Right lobe of liver (tissue), 6 donors: ENCODE data around the gene TFF3. TPM values are rescaled to one million over a fixed set of nuclear protein-coding genes. Genes with fewer than 3 reads are reported as not detected.
A peak's percentile ranks its signal among the peaks of the same experiment; 100 is the strongest.

Experiments used
- ATAC-seq, 4 donors: fragments of 200-7000 bp; cut with Tn5 transposase; one replicate each; pipeline ENCODE4 v1.9.1; 2020; ENCODE audit warnings: mild to moderate bottlenecking in 4 of 4, moderate library complexity in 4 of 4
- DNase-seq, 3 donors: peaks; one replicate each; pipeline ENCODE4 v3.0.0-alpha.2; 2020
- H3K27ac ChIP-seq, 3 donors: fragments of 200-600 bp; one replicate each; pipeline ENCODE4 v1.8.0; 2022
- H3K27me3 ChIP-seq, 2 donors: fragments of 200-600 bp; one replicate each; pipeline ENCODE4 v1.8.0; 2022
- H3K36me3 ChIP-seq, 4 donors: fragments of 200-600 bp; sonication (generic) in 1 of 4; one replicate each; pipeline versions ENCODE4 v1.5.1 to v1.8.0; 2017 to 2022; ENCODE audit warnings: control low read depth in 1 of 4
- H3K4me1 ChIP-seq, 4 donors: fragments of 200-600 bp; sonication (generic) in 1 of 4; one replicate each; pipeline versions ENCODE4 v1.5.1 to v1.8.0; 2017 to 2022; ENCODE audit warnings: control low read depth in 1 of 4
- H3K4me3 ChIP-seq, 3 donors: fragments of 200-600 bp; one replicate each; pipeline ENCODE4 v1.8.0; 2022
- H3K9me3 ChIP-seq, 4 donors: fragments of 200-600 bp; sonication (generic) in 1 of 4; one replicate each; pipeline versions ENCODE4 v1.5.1 to v1.8.0; 2017 to 2022; ENCODE audit warnings: control low read depth in 1 of 4
- POLR2A ChIP-seq: fragments of 450-650 bp; IDR thresholded peaks from one replicate; pipeline ENCODE4 v1.6.1; 2017; ENCODE audit warnings: antibody characterized with exemption, mild to moderate bottlenecking
- WGBS: methylation state at CpG from one replicate; pipeline ENCODE4 v1.1.6; 2018; ENCODE audit warnings: low coverage, low lambda C conversion rate; ENCODE audit not compliant: insufficient coverage; ENCODE audit errors: missing lambda C conversion rate; 5-methylcytosine and 5-hydroxymethylcytosine counted together
- intact Hi-C, 2 donors: fragments of 100-400 bp; cut with DNase I; formaldehyde crosslinking; loops; one replicate each; pipeline versions ENCODE4 v1.11.2 to v1.14.1; 2022
- total RNA-seq, 6 experiments: library from RNA; depleted of rRNA in 2 of 6; stranded (reverse); fragments of >200 nt in 2 of 6; fragmentation: NEBNext Ultra II Directional in 3 of 6; extraction: Animal tissue kit (Norgen Biotek cat#: 25700) in 3 of 6; gene quantifications; one replicate each; pipeline versions ENCODE4 v1.1.0 to v1.2.4, GENCODE V29; 2016 to 2023
- TF ChIP-seq, protein P1 (sequence below), 4 donors: fragments of 200-600 bp in 3 of 4; fragments of 450-650 bp in 1 of 4; IDR thresholded peaks; one replicate each; pipeline versions ENCODE4 v1.5.1 to v1.8.0; 2016 to 2022; ENCODE audit warnings: antibody characterized with exemption in 4 of 4, mild to moderate bottlenecking in 2 of 4
- donor health status: DM: no; HTN: yes; CAD: no.
- donor health status: DM: no; HTN: no; CAD: no.
- donor health status: DM: no; HTN: no; CAD: no.
- donor health status: DM: no; HTN: yes; CAD: no.
- donor health status: DM: no; HTN: yes; CAD: no.

The TFF3 gene
- total RNA-seq, 6 experiments from 2014 or later = 0.88 to 6.8 (median 2.5) TPM

DNA sequence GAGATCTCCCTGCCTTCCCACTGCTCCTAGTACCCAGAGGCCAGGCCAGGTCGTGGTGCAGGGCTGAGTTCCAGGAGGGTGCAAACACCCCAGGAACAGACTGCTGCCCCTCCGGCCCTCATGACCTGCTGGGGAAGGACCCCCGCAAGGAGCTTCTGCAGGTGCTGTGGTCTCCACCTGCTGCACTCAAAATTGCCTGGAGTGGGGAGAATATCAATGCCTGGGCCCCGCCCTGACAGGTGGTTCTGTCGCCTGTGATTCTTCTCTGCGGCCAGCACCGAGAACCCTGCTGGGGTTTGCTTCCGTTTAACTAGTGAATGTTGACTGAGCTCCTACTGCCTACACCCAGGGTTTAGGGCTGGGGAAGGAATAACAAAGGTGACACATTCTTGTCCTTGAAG lies 2.1 kb upstream of the TFF3 start:
- no peaks in the 10 kb centered on the region for H3K9me3 ChIP-seq
- intact Hi-C loops = no loop called here
- no peak overlapping the region for H3K4me3 ChIP-seq
- 94% methylated on average over 3 of the region's 8 CpGs for WGBS
- no peak overlapping the region for H3K27ac ChIP-seq
- H3K27me3 ChIP-seq = no peaks in the 10 kb centered on the region
- H3K36me3 ChIP-seq = no peaks in the 10 kb centered on the region
- DNase-seq (no peak), ATAC-seq (no peak)
- no peaks in the 10 kb centered on the region for H3K4me1 ChIP-seq
- TF ChIP-seq, protein P1, sequence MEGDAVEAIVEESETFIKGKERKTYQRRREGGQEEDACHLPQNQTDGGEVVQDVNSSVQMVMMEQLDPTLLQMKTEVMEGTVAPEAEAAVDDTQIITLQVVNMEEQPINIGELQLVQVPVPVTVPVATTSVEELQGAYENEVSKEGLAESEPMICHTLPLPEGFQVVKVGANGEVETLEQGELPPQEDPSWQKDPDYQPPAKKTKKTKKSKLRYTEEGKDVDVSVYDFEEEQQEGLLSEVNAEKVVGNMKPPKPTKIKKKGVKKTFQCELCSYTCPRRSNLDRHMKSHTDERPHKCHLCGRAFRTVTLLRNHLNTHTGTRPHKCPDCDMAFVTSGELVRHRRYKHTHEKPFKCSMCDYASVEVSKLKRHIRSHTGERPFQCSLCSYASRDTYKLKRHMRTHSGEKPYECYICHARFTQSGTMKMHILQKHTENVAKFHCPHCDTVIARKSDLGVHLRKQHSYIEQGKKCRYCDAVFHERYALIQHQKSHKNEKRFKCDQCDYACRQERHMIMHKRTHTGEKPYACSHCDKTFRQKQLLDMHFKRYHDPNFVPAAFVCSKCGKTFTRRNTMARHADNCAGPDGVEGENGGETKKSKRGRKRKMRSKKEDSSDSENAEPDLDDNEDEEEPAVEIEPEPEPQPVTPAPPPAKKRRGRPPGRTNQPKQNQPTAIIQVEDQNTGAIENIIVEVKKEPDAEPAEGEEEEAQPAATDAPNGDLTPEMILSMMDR (IDR thresholded peaks at IDR 0.05) = no peak
- no peak for TF ChIP-seq POLR2A

DNA sequence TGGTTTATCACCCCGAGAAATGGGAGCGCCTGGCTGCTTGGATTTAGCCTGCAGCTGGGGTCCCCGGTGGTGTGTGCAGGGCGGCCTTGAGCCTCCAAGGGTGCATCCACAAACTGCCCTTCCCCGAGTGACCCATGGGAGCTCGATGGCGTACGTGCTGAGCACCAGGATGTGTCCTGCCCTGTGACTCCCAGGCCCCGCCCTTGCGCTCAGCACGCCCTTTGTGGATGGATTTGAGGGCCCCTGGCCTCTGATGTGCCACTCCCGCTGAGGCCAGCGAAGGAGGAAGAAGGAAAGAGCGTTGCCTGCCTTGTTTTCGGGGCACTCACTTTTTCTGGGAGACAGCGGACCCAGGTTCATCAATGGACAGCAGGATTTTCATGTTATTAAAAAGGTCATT lies 1.7 kb upstream of the TFF3 start:
- Histone ChIP-seq H3K27ac (no peak overlapping the region), H3K4me1 (no peaks in the 10 kb centered on the region), H3K9me3 (no peaks in the 10 kb centered on the region), H3K36me3 (no peaks in the 10 kb centered on the region), H3K27me3 (no peaks in the 10 kb centered on the region), H3K4me3 (no peak overlapping the region)
- TF ChIP-seq, protein P1 (IDR thresholded peaks at IDR 0.05) = no peak
- no peak for TF ChIP-seq POLR2A
- no peak for ATAC-seq
- WGBS = 86% methylated on average over 9 of the region's 16 CpGs
- no peak for DNase-seq
- intact Hi-C loops = no loop called here

DNA sequence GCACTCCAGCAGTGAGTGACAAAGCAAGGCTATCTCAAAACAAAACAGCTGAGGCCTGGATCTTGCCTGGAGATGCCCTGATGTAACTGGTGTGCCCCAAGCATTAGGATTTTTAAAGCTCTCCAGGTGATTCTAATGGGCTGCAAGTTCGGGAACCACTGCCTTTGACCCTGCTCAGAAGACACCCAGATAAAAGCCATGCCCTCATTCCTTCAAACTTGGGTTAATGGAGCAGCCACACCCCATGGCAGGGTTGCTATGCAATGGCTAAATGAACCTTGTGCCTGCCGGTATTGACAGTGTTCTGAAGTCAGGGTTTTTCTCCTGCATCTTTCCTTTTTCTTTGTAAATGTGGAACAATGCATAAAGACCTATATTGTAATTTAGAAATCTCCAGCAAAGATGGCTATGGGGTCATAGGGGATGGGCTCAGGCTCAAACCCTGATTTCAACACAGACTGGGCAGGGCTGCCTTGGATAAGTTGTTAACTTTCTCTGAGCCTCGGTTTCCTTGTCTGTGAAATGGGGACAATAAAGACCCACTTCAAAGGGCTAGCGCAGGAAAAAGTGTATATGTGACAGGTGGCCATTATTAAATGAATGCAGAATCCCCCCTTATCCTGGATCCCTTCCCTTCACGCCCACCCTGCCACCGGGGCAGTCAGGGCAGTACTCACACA lies 453 bp downstream of the TFF3 start:
- Histone ChIP-seq H3K4me3 (no peak overlapping the region), H3K27me3 (no peaks in the 10 kb centered on the region), H3K27ac (no peak overlapping the region), H3K36me3 (no peaks in the 10 kb centered on the region), H3K4me1 (no peaks in the 10 kb centered on the region), H3K9me3 (no peaks in the 10 kb centered on the region)
- ATAC-seq = no peak
- no peak for DNase-seq
- TF ChIP-seq, protein P1 (IDR thresholded peaks at IDR 0.05) = no peak
- no peak for TF ChIP-seq POLR2A
- intact Hi-C loops = no loop called here
- 58% methylated on average over 4 of the region's 6 CpGs for WGBS

GRCh38 chr21:42313501-42313969 lies 1.7 kb downstream of the TFF3 start:
- Histone ChIP-seq H3K4me1 (no peaks in the 10 kb centered on the region), H3K36me3 (no peaks in the 10 kb centered on the region), H3K27me3 (peaks cover 0 to 4% of the 10 kb centered on the region in 2 donors), H3K27ac (no peak overlapping the region), H3K4me3 (no peak overlapping the region), H3K9me3 (no peaks in the 10 kb centered on the region)
- no peak for DNase-seq
- peak; percentile 22 to 35 (median 28) for ATAC-seq
- TF ChIP-seq, protein P1 (IDR thresholded peaks at IDR 0.05) = no peak
- no peak for TF ChIP-seq POLR2A
- intact Hi-C loops = no loop called here
- 42% methylated on average over 10 of the region's 13 CpGs for WGBS
